ENCODE results near the gene ABCG1.

ABCG1 gene

GRCh38 chr21:42202321-42202720 lies 16.6 kb upstream of the ABCG1 start:
- TF ChIP-seq, protein P1, sequence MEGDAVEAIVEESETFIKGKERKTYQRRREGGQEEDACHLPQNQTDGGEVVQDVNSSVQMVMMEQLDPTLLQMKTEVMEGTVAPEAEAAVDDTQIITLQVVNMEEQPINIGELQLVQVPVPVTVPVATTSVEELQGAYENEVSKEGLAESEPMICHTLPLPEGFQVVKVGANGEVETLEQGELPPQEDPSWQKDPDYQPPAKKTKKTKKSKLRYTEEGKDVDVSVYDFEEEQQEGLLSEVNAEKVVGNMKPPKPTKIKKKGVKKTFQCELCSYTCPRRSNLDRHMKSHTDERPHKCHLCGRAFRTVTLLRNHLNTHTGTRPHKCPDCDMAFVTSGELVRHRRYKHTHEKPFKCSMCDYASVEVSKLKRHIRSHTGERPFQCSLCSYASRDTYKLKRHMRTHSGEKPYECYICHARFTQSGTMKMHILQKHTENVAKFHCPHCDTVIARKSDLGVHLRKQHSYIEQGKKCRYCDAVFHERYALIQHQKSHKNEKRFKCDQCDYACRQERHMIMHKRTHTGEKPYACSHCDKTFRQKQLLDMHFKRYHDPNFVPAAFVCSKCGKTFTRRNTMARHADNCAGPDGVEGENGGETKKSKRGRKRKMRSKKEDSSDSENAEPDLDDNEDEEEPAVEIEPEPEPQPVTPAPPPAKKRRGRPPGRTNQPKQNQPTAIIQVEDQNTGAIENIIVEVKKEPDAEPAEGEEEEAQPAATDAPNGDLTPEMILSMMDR (IDR thresholded peaks at IDR 0.05), result no peak
- no peak for TF ChIP-seq ZFX (IDR thresholded peaks at IDR 0.05; ENCODE audit: borderline replicate concordance)
- H3K27ac ChIP-seq, result no peak overlapping the region

DNA sequence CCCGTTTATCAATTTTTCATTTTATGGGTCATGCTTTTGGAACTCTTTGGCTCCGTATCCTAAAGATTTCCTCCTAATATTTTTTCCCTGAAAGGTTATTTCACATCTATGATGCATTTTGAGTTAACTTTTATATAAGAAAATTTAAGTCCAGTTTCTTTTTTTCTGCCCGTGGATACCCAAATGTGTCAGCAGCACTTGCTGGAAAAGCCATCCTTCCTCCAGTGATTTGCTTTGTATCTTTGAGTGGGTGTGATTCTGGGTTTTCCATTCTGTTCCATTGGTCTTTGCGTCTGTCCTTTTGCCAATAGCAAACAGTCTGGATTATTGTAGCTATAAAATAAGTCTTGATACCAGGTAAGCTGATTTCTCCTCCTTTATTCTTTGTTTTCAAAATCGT lies 15.6 kb upstream of the ABCG1 start:
- TF ChIP-seq ZFX (IDR thresholded peaks at IDR 0.05; ENCODE audit: borderline replicate concordance), result no peak
- TF ChIP-seq, protein P1 (IDR thresholded peaks at IDR 0.05), result no peak

GRCh38 chr21:42203936-42204335 lies 15.0 kb upstream of the ABCG1 start:
- H3K27ac ChIP-seq, result no peak overlapping the region
- TF ChIP-seq, protein P1 (IDR thresholded peaks at IDR 0.05), result no peak
- TF ChIP-seq ZFX (IDR thresholded peaks at IDR 0.05; ENCODE audit: borderline replicate concordance), result no peak

More for the DNA sequence above, 15.6 kb upstream of the ABCG1 start:
- H3K27ac ChIP-seq, result no peak overlapping the region

DNA sequence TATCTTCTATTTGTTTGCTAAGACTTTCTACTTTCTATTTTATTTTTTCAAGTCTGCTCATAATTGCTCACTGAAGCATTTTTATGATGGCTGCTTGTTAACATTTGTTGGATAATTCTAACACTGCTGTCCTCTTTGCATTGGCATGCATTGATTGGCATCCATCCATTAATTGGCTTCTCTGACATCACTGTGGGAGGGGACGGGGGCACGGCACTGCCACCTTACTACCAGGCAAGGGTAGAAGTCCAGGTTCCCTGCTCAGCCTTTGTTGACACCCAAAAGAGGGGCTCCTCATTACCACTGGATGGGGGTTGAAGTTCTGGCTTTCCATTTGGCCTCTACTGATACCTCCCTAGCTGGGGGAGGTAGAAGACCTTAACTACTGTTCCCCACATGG lies 11.5 kb upstream of the ABCG1 start:
- no peak overlapping the region for H3K27ac ChIP-seq
- TF ChIP-seq, protein P1 (IDR thresholded peaks at IDR 0.05), result no peak
- no peak for TF ChIP-seq ZFX (IDR thresholded peaks at IDR 0.05; ENCODE audit: borderline replicate concordance)

DNA sequence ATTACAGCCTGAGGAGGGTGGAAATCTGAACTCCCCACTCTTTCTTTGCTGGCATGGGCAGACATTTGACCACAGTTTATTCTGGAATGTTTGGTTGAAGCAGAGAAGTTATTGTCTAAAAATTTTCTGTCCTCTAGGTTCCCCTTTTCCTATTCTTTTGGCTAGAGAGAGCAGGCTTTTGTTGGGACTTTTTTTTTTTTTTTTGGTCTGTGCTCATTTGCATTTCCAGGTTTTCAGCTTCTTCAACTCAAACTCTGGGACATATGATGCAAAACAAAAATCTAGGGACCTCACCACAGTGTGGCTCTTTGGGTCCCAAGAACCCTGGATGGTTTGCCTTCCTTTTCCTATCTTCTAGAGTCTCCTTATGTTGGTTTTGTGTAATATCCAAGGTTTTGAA lies 10.9 kb upstream of the ABCG1 start:
- no peak overlapping the region for H3K27ac ChIP-seq
- TF ChIP-seq, protein P1 (IDR thresholded peaks at IDR 0.05), result no peak
- TF ChIP-seq ZFX (IDR thresholded peaks at IDR 0.05; ENCODE audit: borderline replicate concordance), result no peak

DNA sequence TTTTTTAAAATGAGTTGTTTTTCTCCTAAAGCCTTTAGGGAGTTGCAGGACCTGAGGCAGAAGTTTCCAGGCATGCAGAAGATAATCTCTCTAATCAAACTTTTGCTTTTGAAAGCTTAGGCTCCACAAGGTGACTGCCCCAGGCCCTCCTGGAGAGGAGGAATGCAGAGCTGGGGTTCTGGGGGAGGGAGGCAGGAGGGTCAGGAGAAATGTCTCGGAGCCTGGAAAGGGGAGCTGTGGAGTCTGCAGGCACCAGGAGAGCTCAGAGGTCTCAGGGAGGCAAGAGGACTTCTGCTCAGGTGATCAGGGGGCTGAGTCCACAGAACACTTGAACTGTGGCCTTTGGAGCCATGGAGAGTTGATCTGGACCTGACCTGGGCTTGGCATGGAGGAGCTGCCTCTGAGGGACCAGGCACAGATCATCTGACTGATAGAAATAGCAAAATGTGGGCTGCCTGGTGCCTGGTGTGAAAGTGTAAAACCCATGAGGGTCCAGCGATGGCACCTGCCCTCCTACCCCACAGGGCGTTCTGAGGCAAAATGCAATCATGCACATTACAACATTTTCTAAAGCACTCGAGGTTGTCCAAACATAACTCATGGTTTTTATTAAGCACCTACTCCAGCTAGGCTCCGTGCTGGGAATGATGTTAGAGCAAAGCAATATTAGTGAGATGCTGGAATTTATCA lies 10.0 kb upstream of the ABCG1 start:
- H3K27ac ChIP-seq, result no peak overlapping the region
- TF ChIP-seq ZFX (IDR thresholded peaks at IDR 0.05; ENCODE audit: borderline replicate concordance), result no peak
- TF ChIP-seq, protein P1 (IDR thresholded peaks at IDR 0.05), result no peak

DNA sequence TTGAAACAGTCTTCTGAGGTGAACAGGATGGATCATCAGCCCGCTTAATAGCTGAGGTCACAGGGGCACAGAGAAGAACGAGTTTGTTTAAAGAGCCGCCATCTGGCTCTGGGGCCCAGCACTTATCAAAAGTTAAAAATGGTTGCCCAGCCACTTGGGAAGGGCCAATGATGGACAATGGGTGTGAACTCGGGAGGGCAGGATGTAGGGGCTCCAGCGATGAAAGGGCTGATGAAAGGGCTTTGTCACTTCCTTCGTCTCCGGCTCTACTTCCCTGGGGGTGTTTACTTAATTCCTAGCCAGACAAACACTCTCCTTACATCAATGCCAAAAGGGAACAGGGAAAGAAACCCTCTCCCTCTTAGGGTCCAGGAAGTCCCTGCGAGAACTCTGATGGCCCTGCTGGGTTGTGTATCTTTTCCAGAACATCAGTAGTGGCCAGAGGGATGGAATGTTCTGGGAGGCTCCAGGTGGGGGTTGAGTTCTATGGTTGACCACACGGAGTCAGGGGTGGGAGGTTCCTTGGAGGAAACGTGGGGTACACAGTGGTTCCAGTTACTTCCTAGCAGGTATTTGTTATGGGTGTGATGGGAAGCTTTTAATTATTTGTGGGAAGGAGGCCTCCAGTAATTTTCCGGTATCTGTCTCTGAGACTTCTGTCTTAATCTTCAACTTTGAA lies 9.0 kb upstream of the ABCG1 start:
- no peak overlapping the region for H3K27ac ChIP-seq
- TF ChIP-seq ZFX (IDR thresholded peaks at IDR 0.05; ENCODE audit: borderline replicate concordance), result no peak
- TF ChIP-seq, protein P1 (IDR thresholded peaks at IDR 0.05), result no peak
